ENCODE results near the gene MAGI2. TPM values are rescaled to one million over a fixed set of nuclear protein-coding genes. Genes with fewer than 3 reads are reported as not detected.

The MAGI2 gene
- total RNA-seq, 1 experiment from 2014 or later, result 0.34 TPM

DNA sequence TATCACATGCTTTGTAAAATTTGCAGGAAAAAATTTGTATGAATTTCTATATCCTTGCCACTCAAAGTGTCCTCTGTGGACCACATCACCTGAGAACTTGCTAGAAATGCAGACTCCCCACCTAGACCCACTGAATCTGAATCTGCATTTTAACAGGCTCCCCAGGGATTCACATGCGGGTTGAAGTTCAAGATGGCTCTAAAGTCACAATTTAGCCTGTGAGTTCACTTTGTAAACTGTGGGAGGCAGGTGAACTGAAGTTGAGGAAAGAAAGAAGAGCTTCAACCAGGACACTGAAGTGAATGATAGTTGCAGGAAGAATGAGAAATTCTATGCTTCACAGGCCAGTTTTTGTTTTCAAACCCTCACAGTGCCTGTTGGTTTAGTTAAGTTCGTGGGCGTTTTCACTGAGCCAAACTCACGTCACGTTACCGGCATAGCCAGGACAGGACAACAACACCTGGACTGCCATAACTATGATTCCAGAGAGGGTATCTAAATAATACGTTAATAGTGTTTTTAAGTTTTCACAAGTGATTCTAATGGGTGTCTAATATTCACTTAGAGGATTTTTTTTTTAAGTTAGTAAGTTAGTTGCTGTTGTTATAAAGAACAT, 1414.9 kb downstream of the MAGI2 start:
- ChIA-PET CTCF (no interaction called here), POLR2A (ENCODE audit: low non-redundant PET) (no interaction called here)
- Histone ChIP-seq H3K4me1 (ENCODE audit: insufficient read depth, low read length, poor library complexity, severe bottlenecking) (no peaks in the 10 kb centered on the region), H3K9me3 (ENCODE audit: low read depth, low read length, poor library complexity, severe bottlenecking) (no peaks in the 10 kb centered on the region), H3K4me3 (ENCODE audit: low read depth, low read length, poor library complexity, severe bottlenecking) (no peak overlapping the region), H3K27me3 (replicated peaks; ENCODE audit: insufficient read depth, low read depth, low read length, poor library complexity) (peaks cover 2% of the 10 kb centered on the region), H3K27ac (ENCODE audit: low read depth, low read length, poor library complexity, severe bottlenecking) (no peak overlapping the region), H3K36me3 (ENCODE audit: insufficient read depth, low read length, poor library complexity, severe bottlenecking) (no peaks in the 10 kb centered on the region)
- BruUV-seq (replicated peaks), result no TSS peak
- no peak for TF ChIP-seq EZH2 (IDR thresholded peaks at IDR 0.05; ENCODE audit: borderline replicate concordance, low read depth, low read length, poor library complexity, severe bottlenecking)
- TF ChIP-seq, protein P1, sequence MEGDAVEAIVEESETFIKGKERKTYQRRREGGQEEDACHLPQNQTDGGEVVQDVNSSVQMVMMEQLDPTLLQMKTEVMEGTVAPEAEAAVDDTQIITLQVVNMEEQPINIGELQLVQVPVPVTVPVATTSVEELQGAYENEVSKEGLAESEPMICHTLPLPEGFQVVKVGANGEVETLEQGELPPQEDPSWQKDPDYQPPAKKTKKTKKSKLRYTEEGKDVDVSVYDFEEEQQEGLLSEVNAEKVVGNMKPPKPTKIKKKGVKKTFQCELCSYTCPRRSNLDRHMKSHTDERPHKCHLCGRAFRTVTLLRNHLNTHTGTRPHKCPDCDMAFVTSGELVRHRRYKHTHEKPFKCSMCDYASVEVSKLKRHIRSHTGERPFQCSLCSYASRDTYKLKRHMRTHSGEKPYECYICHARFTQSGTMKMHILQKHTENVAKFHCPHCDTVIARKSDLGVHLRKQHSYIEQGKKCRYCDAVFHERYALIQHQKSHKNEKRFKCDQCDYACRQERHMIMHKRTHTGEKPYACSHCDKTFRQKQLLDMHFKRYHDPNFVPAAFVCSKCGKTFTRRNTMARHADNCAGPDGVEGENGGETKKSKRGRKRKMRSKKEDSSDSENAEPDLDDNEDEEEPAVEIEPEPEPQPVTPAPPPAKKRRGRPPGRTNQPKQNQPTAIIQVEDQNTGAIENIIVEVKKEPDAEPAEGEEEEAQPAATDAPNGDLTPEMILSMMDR (conservative IDR thresholded peaks at IDR 0.05; ENCODE audit: low read depth, low read length), result no peak
- intact Hi-C loops (cut with micrococcal nuclease; ENCODE audit: unreplicated experiment), result no loop called here
- DNase-seq (ENCODE audit: low spot score), result no peak

GRCh38 chr7:78037603-78038002, 1415.9 kb downstream of the MAGI2 start:
- no TSS peak for BruUV-seq (replicated peaks)
- Histone ChIP-seq H3K9me3 (ENCODE audit: low read depth, low read length, poor library complexity, severe bottlenecking) (no peaks in the 10 kb centered on the region), H3K36me3 (ENCODE audit: insufficient read depth, low read length, poor library complexity, severe bottlenecking) (no peaks in the 10 kb centered on the region), H3K27ac (ENCODE audit: low read depth, low read length, poor library complexity, severe bottlenecking) (no peak overlapping the region), H3K4me1 (ENCODE audit: insufficient read depth, low read length, poor library complexity, severe bottlenecking) (no peaks in the 10 kb centered on the region), H3K27me3 (replicated peaks; ENCODE audit: insufficient read depth, low read depth, low read length, poor library complexity) (peaks cover 6% of the 10 kb centered on the region), H3K4me3 (ENCODE audit: low read depth, low read length, poor library complexity, severe bottlenecking) (no peak overlapping the region)
- POLR2A ChIA-PET (ENCODE audit: low non-redundant PET), result no interaction called here
- intact Hi-C loops (cut with micrococcal nuclease; ENCODE audit: unreplicated experiment), result no loop called here
- TF ChIP-seq, protein P1 (conservative IDR thresholded peaks at IDR 0.05; ENCODE audit: low read depth, low read length), result no peak
- TF ChIP-seq EZH2 (IDR thresholded peaks at IDR 0.05; ENCODE audit: borderline replicate concordance, low read depth, low read length, poor library complexity, severe bottlenecking), result no peak
- CTCF ChIA-PET, result no interaction called here
- DNase-seq (ENCODE audit: low spot score), result no peak

- CTCF ChIA-PET, result interaction anchor here (0.6 to 0.7 kb wide), 2 partner anchors 40 to 459 kb away, joined by 3 to 5 read pairs; no protein-coding TSS in a partner anchor
- TF ChIP-seq, protein P1 (conservative IDR thresholded peaks at IDR 0.05; ENCODE audit: low read depth, low read length), result no peak
- no peak for TF ChIP-seq EZH2 (IDR thresholded peaks at IDR 0.05; ENCODE audit: borderline replicate concordance, low read depth, low read length, poor library complexity, severe bottlenecking)
- intact Hi-C loops (cut with micrococcal nuclease; ENCODE audit: unreplicated experiment), result no loop called here
- no peak overlapping the region for H3K27ac ChIP-seq (ENCODE audit: low read depth, low read length, poor library complexity, severe bottlenecking)
- no TSS peak for BruUV-seq (replicated peaks)
- no peak overlapping the region for H3K4me3 ChIP-seq (ENCODE audit: low read depth, low read length, poor library complexity, severe bottlenecking)
- DNase-seq (ENCODE audit: low spot score), result no peak
- H3K36me3 ChIP-seq (ENCODE audit: insufficient read depth, low read length, poor library complexity, severe bottlenecking), result no peaks in the 10 kb centered on the region
- H3K27me3 ChIP-seq (replicated peaks; ENCODE audit: insufficient read depth, low read depth, low read length, poor library complexity), result peaks cover 12% of the 10 kb centered on the region
- no peaks in the 10 kb centered on the region for H3K4me1 ChIP-seq (ENCODE audit: insufficient read depth, low read length, poor library complexity, severe bottlenecking)
- POLR2A ChIA-PET (ENCODE audit: low non-redundant PET), result no interaction called here
- H3K9me3 ChIP-seq (ENCODE audit: low read depth, low read length, poor library complexity, severe bottlenecking), result no peaks in the 10 kb centered on the region
Observed at GRCh38 chr7:78033410-78033809, 1420.1 kb downstream of the MAGI2 start.

Measured in A673 (cell line).